GM19023 (cell line): ENCODE data around the gene CHTF18.
"Not testable (repeated sequence)": the region's sequence is repeated elsewhere in the genome, so short reads cannot be mapped to it uniquely, and the experiment has no call there.

Experiments used
- ATAC-seq: cut with Tn5 transposase; IDR thresholded peaks from one replicate; pipeline ENCODE4 v1.9.1; 2021; ENCODE audit warnings: mild to moderate bottlenecking, moderate library complexity; ENCODE audit not compliant: unreplicated experiment

The CHTF18 gene

GRCh38 chr16:788399-789126, at the start of gene CHTF18:
Gene CHTF18 (plus strand): TSS chr16:788620. CDS start chr16:788685, 65 bp downstream.
- peak; percentile 71 for ATAC-seq

DNA sequence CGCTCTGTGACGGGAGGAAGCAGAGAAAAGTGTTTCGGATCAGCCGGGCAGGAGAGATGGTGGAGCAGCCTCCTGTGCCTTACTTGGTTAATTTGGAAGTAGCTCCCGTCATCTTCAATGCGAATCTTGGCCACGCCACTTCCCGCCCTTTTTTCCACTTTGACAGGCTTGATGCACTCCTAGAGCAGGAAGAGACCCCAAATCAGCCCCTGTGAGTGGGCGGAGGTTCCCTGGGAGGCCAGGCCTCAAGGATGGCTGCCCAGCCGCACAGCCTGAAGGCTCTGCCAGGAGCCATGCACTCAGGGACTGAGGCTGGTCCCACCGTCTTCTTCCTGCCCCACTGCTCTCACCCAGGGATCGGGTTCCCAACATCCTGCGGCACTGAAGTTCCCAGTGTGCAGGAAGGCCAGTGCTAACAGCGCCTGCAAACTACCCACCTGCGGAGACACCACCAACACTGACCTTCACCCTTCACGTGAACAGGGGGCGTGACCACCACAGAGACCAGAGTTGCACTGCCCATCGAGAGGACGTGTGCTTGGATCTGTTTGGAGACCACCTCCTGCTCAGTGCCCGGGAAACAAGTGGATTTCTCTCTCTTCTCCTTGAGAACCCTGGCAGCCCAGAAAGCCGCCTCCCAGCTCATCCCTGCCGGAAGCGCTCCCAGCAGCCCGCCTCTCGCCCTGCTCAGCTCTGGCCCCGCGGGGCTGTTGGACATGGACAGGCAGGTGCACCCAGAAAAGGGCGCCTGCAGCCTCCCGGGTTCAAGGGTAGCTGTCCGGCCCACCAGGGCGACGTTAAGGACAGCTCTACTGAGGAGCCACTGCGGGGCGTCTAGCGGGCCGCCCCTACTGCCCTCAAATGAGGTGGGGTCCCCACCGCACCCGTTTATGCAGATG, 48.6 kb upstream of the CHTF18 start:
- ATAC-seq: no peak

GRCh38 chr16:740459-740763, 48.0 kb upstream of the CHTF18 start:
- ATAC-seq: no peak

GRCh38 chr16:740764-741505, 47.5 kb upstream of the CHTF18 start, which contains the start of gene CIAO3:
Gene CIAO3 (minus strand): TSS chr16:740997. CDS start chr16:740985, 12 bp downstream.
- peak; percentile 60 for ATAC-seq

DNA sequence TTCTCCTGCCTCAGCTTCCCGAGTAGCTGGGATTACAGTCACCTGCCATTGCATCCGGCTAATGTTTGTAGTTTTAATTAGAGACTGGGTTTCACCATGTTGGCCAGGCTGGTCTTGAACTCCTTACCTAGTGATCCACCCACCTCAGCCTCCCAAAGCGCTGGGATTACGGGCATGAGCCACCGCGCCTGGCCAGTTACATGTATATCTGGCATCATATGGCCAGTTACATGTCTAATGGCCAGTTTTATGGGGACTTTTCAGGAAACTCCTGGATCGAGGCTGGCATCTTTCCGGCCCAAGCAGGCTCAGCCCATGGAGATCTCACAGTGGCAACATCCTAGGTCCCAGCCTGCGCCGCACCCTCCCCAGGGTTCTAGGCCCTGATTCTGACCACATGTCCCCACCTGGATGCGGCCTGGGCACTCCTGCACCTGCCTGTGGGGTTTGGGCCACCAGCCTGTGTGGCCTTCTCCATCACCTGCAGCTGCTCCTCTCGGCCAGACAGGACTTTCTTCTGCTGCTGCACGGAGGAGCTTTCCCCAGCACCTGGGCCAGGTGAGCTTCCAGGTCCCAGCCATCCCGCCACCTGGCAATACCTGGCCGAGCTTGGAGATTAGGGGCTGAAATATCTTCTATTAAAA, 46.3 kb upstream of the CHTF18 start:
- ATAC-seq: no peak

DNA sequence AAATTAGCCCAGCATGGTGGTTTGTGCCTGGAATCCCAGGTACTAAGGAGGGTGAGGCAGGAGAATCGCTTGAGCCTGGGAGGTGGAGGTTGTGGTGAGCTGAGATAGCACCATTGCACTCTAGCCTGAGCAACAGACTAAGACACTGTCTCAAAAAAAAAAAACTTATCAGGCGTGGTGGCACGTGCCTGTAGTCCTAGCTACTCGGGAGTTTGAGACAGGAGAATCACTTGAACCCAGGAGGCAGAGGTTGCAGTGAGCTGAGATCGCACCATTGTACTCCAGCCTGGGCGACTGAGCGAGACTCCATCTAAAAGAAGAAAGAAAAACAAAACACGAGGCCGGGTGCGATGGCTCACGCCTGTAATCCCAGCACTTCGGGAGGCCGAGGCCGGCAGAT, 45.5 kb upstream of the CHTF18 start:
- ATAC-seq: not testable (repeated sequence)

DNA sequence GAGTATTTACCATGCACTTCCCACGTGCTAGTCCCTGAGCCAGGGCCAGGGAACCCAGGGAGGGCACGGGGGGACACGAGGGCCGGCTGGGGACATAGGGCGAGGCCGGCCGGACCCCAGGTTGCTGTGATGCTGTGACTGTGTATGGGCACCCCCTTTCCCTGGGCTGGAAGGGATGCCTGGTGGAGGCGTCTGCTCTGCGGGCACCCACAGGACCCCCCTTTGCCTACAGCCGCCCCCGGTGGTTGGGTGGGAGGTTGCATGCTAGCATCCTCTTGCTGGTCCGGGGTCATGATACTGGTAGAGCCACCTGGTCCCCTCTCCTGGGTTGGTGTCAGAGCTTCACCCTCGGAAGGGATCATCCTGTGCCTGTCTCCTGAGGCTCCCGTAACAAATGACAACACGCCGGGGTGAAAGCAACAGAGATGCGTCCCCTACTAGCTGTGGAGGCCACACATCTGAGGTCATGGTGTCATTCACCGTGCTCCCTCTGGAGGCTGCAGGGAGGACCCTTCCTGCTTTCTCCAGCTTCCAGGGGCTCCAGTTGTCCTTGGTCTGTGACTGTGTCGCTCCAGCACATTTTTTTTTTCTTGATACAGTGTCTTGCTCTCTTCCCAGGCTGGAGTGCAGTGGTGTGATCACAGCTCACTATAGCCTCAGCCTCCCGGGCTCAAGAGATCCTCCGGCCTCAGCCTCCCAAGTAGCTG, 44.5 kb upstream of the CHTF18 start:
- no peak for ATAC-seq

GRCh38 chr16:745739-746138, 42.7 kb upstream of the CHTF18 start:
- ATAC-seq: no peak

DNA sequence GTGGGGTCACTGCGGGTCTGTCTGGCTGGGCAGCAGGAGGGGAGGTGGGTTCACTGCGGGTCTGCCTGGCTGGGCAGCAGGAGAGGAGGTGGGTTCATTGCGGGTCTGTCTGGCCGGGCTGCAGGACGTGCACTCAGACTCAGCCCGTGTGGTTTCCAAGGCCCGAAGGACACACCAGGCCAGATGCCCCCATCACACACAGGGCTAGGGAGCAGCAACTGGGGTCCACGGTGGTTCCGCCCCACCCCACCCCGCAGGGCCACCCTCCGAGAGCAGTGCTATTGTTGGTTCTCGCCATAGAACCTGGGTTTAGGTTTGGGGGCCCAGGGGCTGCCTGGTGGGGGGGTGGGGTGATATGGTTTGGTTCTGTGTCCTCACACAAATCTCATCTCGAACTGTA, 41.8 kb upstream of the CHTF18 start:
- no peak for ATAC-seq

GRCh38 chr16:747978-748746, 40.3 kb upstream of the CHTF18 start:
- ATAC-seq: no peak

DNA sequence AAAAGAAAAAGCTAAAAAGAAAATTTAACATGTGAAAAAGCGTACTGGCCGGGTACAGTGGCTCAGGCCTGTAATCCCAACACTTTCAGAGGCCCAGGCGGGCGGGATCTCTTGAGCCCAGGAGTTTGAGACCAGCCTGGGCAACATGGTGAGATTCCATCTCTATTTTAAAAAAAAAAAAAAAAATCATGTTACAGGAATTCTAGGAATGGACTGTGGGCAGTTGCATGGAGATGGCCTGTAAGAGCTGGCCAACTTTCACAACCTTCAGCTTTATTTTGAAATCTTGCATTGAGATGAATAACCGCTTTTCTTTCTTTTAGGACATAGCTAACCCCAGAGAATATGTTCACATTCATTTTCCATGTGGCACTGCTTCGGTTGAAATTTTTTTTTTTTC, 39.4 kb upstream of the CHTF18 start:
- ATAC-seq: no peak

GRCh38 chr16:750485-750884, 37.9 kb upstream of the CHTF18 start:
- ATAC-seq: no peak

DNA sequence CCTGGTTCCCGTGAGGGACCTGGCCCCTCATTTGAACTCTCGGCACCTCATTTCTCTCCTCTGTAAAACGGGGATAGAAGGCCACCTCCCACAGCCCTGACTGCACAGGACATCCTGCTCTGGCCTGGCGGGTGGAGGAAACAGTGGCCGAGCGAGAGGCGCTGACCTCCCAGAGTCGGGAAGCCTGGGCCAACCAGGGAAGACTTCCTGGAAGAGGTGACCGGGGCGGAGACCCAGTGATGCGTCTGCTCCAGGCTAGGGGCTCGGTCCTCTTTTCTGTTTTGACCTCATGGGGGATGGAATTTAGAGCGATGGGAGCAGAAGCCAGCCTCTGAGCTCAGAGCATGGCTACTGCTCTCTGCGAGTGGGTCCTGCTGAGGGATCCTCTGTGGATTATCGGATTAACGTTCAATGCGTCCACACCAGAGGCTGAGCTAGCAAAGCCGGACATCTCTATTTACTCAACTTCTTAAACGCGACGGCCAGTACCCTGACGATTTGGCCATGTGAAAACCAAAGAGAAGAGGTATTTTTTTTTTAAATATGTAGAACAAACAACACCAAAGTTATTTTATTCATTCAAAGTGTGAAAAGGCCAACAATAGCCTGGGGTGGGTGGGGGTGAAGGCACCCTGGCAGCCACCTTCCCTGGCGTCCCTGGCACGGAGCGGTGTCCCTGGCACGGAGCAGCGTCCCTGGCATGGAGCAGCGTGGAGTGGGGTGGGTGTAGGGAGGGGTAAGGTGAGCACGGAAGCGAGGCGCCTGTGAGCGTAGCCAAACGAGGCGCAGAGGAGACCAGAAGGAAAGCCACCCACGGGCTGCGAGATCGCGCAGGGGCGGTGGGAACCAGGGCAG, 37.0 kb upstream of the CHTF18 start:
- ATAC-seq: no peak

DNA sequence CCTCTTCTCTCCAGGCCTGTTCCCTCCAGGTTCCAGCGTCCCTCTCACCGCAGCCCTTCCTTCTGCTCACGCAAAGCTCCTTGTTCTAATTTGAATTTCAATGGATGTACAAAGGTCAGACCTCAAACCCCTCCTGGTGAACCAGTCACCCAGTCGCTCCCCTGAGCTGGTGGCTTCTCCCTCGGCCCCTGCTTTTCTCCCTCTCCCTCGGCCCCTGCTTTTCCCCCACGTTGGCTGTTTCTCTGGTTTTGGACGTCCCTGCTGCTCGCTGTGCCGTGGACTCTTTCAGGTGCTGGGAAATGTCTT, 36.5 kb upstream of the CHTF18 start:
- ATAC-seq: no peak

DNA sequence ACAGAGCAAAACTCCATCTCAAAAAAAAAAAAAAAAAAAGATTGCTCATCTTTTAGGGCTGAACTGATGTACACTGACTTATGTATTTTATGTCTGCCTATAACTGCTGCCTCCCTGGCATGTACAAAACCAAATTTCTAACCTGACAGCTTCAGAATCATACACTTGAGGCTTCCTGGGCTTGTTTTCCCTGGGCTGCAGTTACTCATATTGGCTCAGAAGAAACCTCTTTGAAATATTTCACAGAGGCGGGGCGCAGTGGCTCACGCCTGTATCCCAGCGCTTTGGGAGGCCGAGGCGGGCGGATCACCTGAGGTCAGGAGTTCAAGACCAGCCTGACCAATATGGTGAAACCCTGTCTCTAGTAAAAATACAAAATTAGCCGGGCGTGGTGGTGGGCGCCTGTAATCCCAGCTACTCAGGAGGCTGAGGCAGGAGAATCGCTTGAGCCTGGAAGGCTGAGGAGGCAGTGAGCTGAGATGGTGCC, 34.3 kb upstream of the CHTF18 start:
- not testable (repeated sequence) for ATAC-seq

DNA sequence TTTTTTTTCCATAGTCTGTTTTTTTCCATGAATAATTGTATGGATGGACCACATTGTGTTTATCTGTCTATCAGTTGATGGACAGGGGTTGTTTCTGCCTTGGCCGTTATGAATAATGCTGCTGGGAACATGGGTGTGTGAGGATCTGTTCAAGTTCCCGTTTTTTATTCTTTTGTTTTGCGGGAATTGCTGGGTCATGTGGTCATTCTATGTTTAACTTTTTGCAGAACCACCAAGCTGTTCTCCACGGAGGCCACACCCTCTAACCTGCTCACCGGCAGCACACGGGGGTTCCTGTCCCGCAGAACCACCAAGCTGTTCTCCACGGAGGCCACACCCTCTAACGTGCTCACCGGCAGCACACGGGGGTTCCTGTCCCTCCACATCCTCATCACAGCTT, 33.8 kb upstream of the CHTF18 start:
- no peak for ATAC-seq

DNA sequence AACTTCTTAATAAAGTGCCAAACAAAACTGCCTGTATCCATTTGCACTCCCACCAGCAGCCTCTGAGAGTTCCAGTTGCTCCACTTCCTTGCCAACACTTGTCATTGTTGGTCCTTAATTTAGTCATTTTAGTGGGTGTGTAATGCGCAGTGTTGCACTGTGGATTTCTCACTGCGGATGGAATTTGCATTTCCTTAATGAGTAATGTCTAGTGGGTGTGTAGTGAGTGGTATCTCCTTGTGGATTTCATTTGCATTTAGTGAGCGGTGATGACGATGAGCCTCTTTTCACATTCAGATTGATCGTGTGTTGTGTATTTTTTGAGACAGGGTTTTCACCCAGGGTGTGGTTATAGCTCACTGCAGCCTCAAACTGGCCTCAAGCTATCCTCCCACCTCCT, 32.0 kb upstream of the CHTF18 start:
- no peak for ATAC-seq

DNA sequence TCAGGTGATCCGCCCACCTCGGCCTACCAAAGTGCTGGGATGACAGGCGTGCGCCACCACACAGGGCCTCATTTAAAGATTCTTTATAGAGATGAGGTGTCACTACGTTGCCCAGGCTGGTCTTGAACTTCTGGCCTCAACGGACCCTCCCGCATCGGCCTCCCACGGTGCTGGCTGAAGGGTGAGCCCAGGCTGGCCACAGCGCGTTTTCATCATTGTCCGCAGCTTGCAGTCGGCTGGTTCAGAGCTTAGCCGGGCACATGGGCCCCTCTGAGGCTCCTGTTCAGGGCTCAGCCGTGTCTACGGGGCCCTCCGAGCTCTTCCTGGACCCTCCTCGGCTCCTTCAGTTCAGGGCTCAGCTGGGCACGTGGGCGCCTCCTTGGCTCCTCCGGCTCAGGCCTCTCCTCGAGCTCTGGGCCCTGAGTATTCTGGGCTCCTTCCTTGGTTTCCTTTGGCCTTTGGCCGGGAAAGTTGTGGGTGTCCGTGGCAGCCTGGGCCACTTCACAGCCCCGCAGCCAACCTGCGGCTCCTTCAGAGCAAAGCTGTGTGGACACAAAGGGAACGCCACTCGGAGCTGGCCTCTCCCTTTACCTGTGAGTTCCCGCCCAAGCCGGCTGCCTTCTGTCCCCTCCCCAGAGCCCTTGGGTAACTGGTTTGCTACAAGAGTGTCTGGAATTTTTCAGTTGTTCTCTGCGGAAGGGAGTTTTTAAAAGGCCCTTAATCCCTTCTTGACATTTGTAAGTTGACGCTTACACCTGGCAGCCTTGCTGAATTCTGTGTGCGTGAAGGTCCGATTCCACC, 29.1 kb upstream of the CHTF18 start:
- ATAC-seq: no peak
